IPS-18a (cell line): ENCODE results near the gene MARCHF7.
"Not testable (repeated sequence)": the region's sequence is repeated elsewhere in the genome, so short reads cannot be mapped to it uniquely, and the experiment has no call there.

ENCODE experiments used
- H3K27ac ChIP-seq: one replicate; pipeline ENCODE4 v1.5.1; 2013; ENCODE audit warnings: low read length
- H3K27me3 ChIP-seq: one replicate; pipeline ENCODE4 v1.6.1; 2013; ENCODE audit warnings: mild to moderate bottlenecking, low read length; ENCODE audit not compliant: control insufficient read depth, insufficient read depth
- H3K36me3 ChIP-seq: one replicate; pipeline ENCODE4 v1.6.1; 2013; ENCODE audit warnings: low read depth, low read length; ENCODE audit not compliant: control insufficient read depth
- H3K4me1 ChIP-seq: one replicate; pipeline ENCODE4 v1.6.1; 2013; ENCODE audit warnings: low read depth, low read length; ENCODE audit not compliant: control insufficient read depth
- H3K4me3 ChIP-seq: one replicate; pipeline ENCODE4 v1.5.1; 2013; ENCODE audit warnings: low read length
- H3K9ac ChIP-seq: one replicate; pipeline ENCODE4 v1.6.1; 2013; ENCODE audit warnings: mild to moderate bottlenecking, low read length, moderate library complexity
- H3K9me3 ChIP-seq: one replicate; pipeline ENCODE4 v1.6.1; 2013; ENCODE audit warnings: low read depth, low read length; ENCODE audit not compliant: control insufficient read depth

The MARCHF7 gene

GRCh38 chr2:159712143-159712928 lies at the start of gene MARCHF7:
MARCHF7 (plus strand) TSS chr2:159712506; CDS start chr2:159729023, 16,517 bp downstream.
- peaks cover 22% of the 10 kb centered on the region for H3K36me3 ChIP-seq
- no peaks in the 10 kb centered on the region for H3K27me3 ChIP-seq
- no peaks in the 10 kb centered on the region for H3K9me3 ChIP-seq
- H3K4me1 ChIP-seq = peaks cover 16% of the 10 kb centered on the region
- H3K27ac ChIP-seq = peak within 1 kb of the TSS; percentile 99
- H3K9ac ChIP-seq = peak within 1 kb of the TSS; percentile 99
- peak within 1 kb of the TSS; percentile 75 for H3K4me3 ChIP-seq

GRCh38 chr2:159667423-159667822 lies 44.9 kb upstream of the MARCHF7 start:
- H3K9me3 ChIP-seq, H3K4me1 ChIP-seq, H3K27ac ChIP-seq, H3K27me3 ChIP-seq, H3K9ac ChIP-seq, H3K4me3 ChIP-seq, H3K36me3 ChIP-seq: not testable (repeated sequence)

GRCh38 chr2:159671047-159671446 lies 41.3 kb upstream of the MARCHF7 start:
- no peaks in the 10 kb centered on the region for H3K36me3 ChIP-seq
- H3K9me3 ChIP-seq = no peaks in the 10 kb centered on the region
- no peaks in the 10 kb centered on the region for H3K4me1 ChIP-seq
- H3K4me3 ChIP-seq = no peak overlapping the region
- H3K27me3 ChIP-seq = no peaks in the 10 kb centered on the region
- no peak overlapping the region for H3K9ac ChIP-seq
- H3K27ac ChIP-seq = no peak overlapping the region

- H3K9ac ChIP-seq = no peak overlapping the region
- no peak overlapping the region for H3K4me3 ChIP-seq
- no peak overlapping the region for H3K27ac ChIP-seq
- no peaks in the 10 kb centered on the region for H3K27me3 ChIP-seq
- no peaks in the 10 kb centered on the region for H3K4me1 ChIP-seq
- H3K9me3 ChIP-seq = no peaks in the 10 kb centered on the region
- no peaks in the 10 kb centered on the region for H3K36me3 ChIP-seq
These were observed 34.7 kb upstream of the MARCHF7 start for GRCh38 chr2:159677654-159678053.

- Histone ChIP-seq H3K9me3 (no peaks in the 10 kb centered on the region), H3K4me1 (peaks cover 3% of the 10 kb centered on the region), H3K27me3 (no peaks in the 10 kb centered on the region), H3K27ac (no peak overlapping the region), H3K4me3 (no peak overlapping the region), H3K36me3 (no peaks in the 10 kb centered on the region), H3K9ac (no peak overlapping the region)
These were observed 31.6 kb upstream of the MARCHF7 start for GRCh38 chr2:159680692-159681091.

- Histone ChIP-seq H3K4me1 (peaks cover 3% of the 10 kb centered on the region), H3K4me3 (no peak overlapping the region), H3K27ac (no peak overlapping the region), H3K27me3 (no peaks in the 10 kb centered on the region), H3K9ac (no peak overlapping the region), H3K36me3 (no peaks in the 10 kb centered on the region), H3K9me3 (no peaks in the 10 kb centered on the region)
These were observed 28.5 kb upstream of the MARCHF7 start for GRCh38 chr2:159683817-159684216.

- Histone ChIP-seq H3K27ac (no peak overlapping the region), H3K9me3 (no peaks in the 10 kb centered on the region), H3K4me1 (peaks cover 3% of the 10 kb centered on the region)
These were observed 27.5 kb upstream of the MARCHF7 start for GRCh38 chr2:159684796-159685195.

GRCh38 chr2:159694500-159695040 lies 17.7 kb upstream of the MARCHF7 start:
- Histone ChIP-seq H3K9ac (no peak overlapping the region), H3K4me3 (no peak overlapping the region), H3K27me3 (no peaks in the 10 kb centered on the region), H3K4me1 (no peaks in the 10 kb centered on the region), H3K9me3 (peaks cover 7% of the 10 kb centered on the region), H3K27ac (no peak overlapping the region), H3K36me3 (no peaks in the 10 kb centered on the region)

More at GRCh38 chr2:159684796-159685195, 27.5 kb upstream of the MARCHF7 start:
- H3K27me3 ChIP-seq = no peaks in the 10 kb centered on the region
- H3K36me3 ChIP-seq = no peaks in the 10 kb centered on the region
- H3K4me3 ChIP-seq = no peak overlapping the region
- no peak overlapping the region for H3K9ac ChIP-seq

GRCh38 chr2:159695795-159696448 lies 16.4 kb upstream of the MARCHF7 start:
- H3K36me3 ChIP-seq = no peaks in the 10 kb centered on the region
- no peak overlapping the region for H3K4me3 ChIP-seq
- no peaks in the 10 kb centered on the region for H3K4me1 ChIP-seq
- H3K9ac ChIP-seq = no peak overlapping the region
- peaks cover 7% of the 10 kb centered on the region for H3K9me3 ChIP-seq
- no peaks in the 10 kb centered on the region for H3K27me3 ChIP-seq
- H3K27ac ChIP-seq = no peak overlapping the region

- H3K27me3 ChIP-seq = no peaks in the 10 kb centered on the region
- no peaks in the 10 kb centered on the region for H3K9me3 ChIP-seq
- no peaks in the 10 kb centered on the region for H3K36me3 ChIP-seq
- no peak overlapping the region for H3K4me3 ChIP-seq
- H3K27ac ChIP-seq = no peak overlapping the region
- H3K9ac ChIP-seq = no peak overlapping the region
- H3K4me1 ChIP-seq = no peaks in the 10 kb centered on the region
These were observed 8.8 kb upstream of the MARCHF7 start for GRCh38 chr2:159703491-159703890.

GRCh38 chr2:159706385-159706980 lies 5.8 kb upstream of the MARCHF7 start:
- H3K9me3 ChIP-seq = no peaks in the 10 kb centered on the region
- no peaks in the 10 kb centered on the region for H3K36me3 ChIP-seq
- H3K27me3 ChIP-seq = no peaks in the 10 kb centered on the region
- no peaks in the 10 kb centered on the region for H3K4me1 ChIP-seq
- H3K4me3 ChIP-seq = no peak overlapping the region
- H3K27ac ChIP-seq = no peak overlapping the region
- no peak overlapping the region for H3K9ac ChIP-seq
